Measurements from ENCODE around the gene C1QTNF5. TPM values are rescaled to one million over a fixed set of nuclear protein-coding genes. Genes with fewer than 3 reads are reported as not detected.

The C1QTNF5 gene
- total RNA-seq, 2 experiments from 2014 or later: not detected

GRCh38 chr11:119309411-119309810, 31.3 kb downstream of the C1QTNF5 start:
- no peaks in the 10 kb centered on the region for H3K27me3 Mint-ChIP-seq (ENCODE audit: low read depth)
- CTCF ChIA-PET: interaction anchor here (1.0 to 5.3 kb wide), 3 partner anchors 13 to 112 kb away, joined by 3 to 58 read pairs (median 5); no protein-coding TSS in a partner anchor
- no peak overlapping the region for H3K4me3 Mint-ChIP-seq
- DNase-seq (no peak), ATAC-seq (no peak)
- POLR2A ChIA-PET: interaction anchor here (0.9 to 1.3 kb wide), 2 partner anchors 12 to 18 kb away, joined by 3 to 7 read pairs; no protein-coding TSS in a partner anchor
- peaks cover 12% of the 10 kb centered on the region for H3K36me3 Mint-ChIP-seq (ENCODE audit: low read depth)
- H3K4me1 Mint-ChIP-seq (ENCODE audit: low read depth): peaks cover 25% of the 10 kb centered on the region
- no peaks in the 10 kb centered on the region for H3K9me3 Mint-ChIP-seq (ENCODE audit: insufficient read depth)
- peak overlapping the region; percentile 54 for H3K27ac Mint-ChIP-seq

DNA sequence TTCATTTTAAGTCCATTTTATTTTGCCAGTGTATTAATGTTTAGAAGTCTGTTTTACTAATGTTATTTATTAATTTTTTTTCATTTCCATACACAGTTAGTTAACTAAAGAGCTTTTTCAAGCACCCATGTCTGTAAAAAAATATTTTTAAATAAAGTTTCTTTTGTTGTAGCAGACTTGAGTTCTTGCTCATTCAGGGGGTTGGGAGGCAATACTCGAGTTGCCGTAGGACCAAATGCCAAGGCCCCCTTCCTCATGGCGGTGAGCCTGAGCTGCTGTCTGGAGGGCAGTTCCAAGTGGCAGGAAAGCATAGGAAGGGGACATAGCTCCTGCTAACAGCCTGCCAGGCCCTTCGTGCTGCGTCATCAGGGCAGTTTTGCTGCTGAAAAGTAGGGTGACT, 32.7 kb downstream of the C1QTNF5 start:
- Mint-ChIP-seq H3K36me3 (ENCODE audit: low read depth) (peaks cover 17% of the 10 kb centered on the region), H3K4me3 (no peak overlapping the region), H3K4me1 (ENCODE audit: low read depth) (peaks cover 25% of the 10 kb centered on the region), H3K27me3 (ENCODE audit: low read depth) (no peaks in the 10 kb centered on the region), H3K27ac (no peak overlapping the region), H3K9me3 (ENCODE audit: insufficient read depth) (no peaks in the 10 kb centered on the region)
- no peak for DNase-seq
- ChIA-PET CTCF (interaction anchor here (0.7 to 5.3 kb wide), 6 partner anchors 15 to 62 kb away, joined by 3 to 58 read pairs (median 3); no protein-coding TSS in a partner anchor), POLR2A (interaction anchor here (1.1 to 1.3 kb wide), 2 partner anchors 13 to 311 kb away, joined by 4 to 7 read pairs; no protein-coding TSS in a partner anchor)
- no peak for ATAC-seq

DNA sequence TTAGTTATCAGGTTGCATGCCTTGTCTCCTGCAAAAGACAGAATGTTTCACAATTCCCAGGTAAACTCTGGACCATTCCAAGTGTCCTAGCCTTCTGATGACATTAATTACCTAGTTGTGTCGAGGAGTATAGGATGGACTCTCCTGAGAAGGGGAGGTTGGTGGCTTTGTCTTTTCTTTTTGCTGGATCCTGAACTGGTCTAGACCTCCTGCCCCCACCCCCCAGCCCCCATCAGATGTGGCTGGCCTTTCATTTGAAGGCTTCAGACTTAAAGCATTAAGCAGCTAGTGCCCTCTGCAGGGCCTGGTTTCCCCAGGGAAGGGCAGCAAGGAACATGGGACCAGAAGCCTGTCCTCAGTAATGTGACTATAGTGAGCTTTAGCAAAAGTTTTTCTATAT, 33.5 kb downstream of the C1QTNF5 start:
- ChIA-PET CTCF (interaction anchor here (0.6 to 5.3 kb wide), 9 partner anchors 9 to 138 kb away, joined by 3 to 58 read pairs (median 4); partner anchors contain the start of genes CBL and MCAM), POLR2A (interaction anchor here (1.1 to 1.3 kb wide), 2 partner anchors 41 to 310 kb away, joined by 3 to 4 read pairs; no protein-coding TSS in a partner anchor)
- Mint-ChIP-seq H3K27me3 (ENCODE audit: low read depth) (no peaks in the 10 kb centered on the region), H3K4me1 (ENCODE audit: low read depth) (peaks cover 25% of the 10 kb centered on the region), H3K36me3 (ENCODE audit: low read depth) (peaks cover 22% of the 10 kb centered on the region), H3K4me3 (no peak overlapping the region), H3K9me3 (ENCODE audit: insufficient read depth) (no peaks in the 10 kb centered on the region), H3K27ac (peak overlapping the region; percentile 34)
- ATAC-seq (no peak), DNase-seq (no peak)

DNA sequence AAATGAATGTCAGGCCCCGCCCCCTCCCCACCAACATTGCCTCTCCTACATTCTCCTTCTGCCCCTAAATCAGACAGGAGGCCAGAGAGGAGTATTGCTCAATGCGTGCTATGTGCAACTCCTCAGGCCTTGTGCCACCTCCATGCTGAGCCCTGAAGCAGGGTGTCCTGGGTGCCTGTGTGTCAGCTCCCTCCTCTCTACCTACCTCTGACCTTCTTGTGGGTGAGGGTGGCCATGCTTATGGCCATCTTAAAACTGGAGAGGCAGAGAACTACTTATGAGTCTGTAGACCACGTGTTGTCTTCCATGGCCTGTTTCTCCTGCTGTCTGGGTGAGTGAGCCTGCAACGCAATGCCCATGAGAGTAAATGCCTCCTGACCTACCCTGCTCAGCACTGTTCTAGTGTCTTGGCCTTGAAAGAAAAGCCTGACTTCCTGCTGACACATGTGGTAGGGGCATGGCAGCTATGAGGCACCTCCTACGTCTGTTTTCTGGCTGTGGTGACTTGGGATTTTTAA, 34.3 kb downstream of the C1QTNF5 start:
- CTCF ChIA-PET: interaction anchor here (1.0 to 5.3 kb wide), 8 partner anchors 9 to 137 kb away, joined by 3 to 58 read pairs (median 4); partner anchors contain the start of genes CBL and MCAM

GRCh38 chr11:119305556-119306372, 34.9 kb downstream of the C1QTNF5 start:
- peaks cover 25% of the 10 kb centered on the region for H3K4me1 Mint-ChIP-seq (ENCODE audit: low read depth)
- no peak overlapping the region for H3K4me3 Mint-ChIP-seq
- ATAC-seq (peak; percentile 10), DNase-seq (no peak)
- no peaks in the 10 kb centered on the region for H3K27me3 Mint-ChIP-seq (ENCODE audit: low read depth)
- ChIA-PET POLR2A (interaction anchor here (1.0 to 1.3 kb wide), 4 partner anchors 14 to 39 kb away, joined by 3 to 4 read pairs (median 3); no protein-coding TSS in a partner anchor), CTCF (interaction anchor here (0.9 to 5.3 kb wide), 10 partner anchors 9 to 137 kb away, joined by 3 to 58 read pairs (median 4); partner anchors contain the start of gene CBL)
- H3K27ac Mint-ChIP-seq: peak overlapping the region; percentile 83
- H3K36me3 Mint-ChIP-seq (ENCODE audit: low read depth): peaks cover 36% of the 10 kb centered on the region
- H3K9me3 Mint-ChIP-seq (ENCODE audit: insufficient read depth): no peaks in the 10 kb centered on the region

More for the DNA sequence above, 34.3 kb downstream of the C1QTNF5 start:
- Mint-ChIP-seq H3K9me3 (ENCODE audit: insufficient read depth) (no peaks in the 10 kb centered on the region), H3K4me3 (no peak overlapping the region), H3K4me1 (ENCODE audit: low read depth) (peaks cover 25% of the 10 kb centered on the region), H3K27me3 (ENCODE audit: low read depth) (no peaks in the 10 kb centered on the region), H3K27ac (peak overlapping the region; percentile 83), H3K36me3 (ENCODE audit: low read depth) (peaks cover 29% of the 10 kb centered on the region)
- DNase-seq (no peak), ATAC-seq (peak; percentile 70)
- POLR2A ChIA-PET: interaction anchor here (1.0 to 1.3 kb wide), 4 partner anchors 13 to 40 kb away, joined by 3 to 4 read pairs (median 3); no protein-coding TSS in a partner anchor

- H3K4me1 Mint-ChIP-seq (ENCODE audit: low read depth): peaks cover 25% of the 10 kb centered on the region
- peaks cover 57% of the 10 kb centered on the region for H3K36me3 Mint-ChIP-seq (ENCODE audit: low read depth)
Measured at GRCh38 chr11:119303227-119303718, 37.4 kb downstream of the C1QTNF5 start.

GRCh38 chr11:119300198-119300964, 40.3 kb downstream of the C1QTNF5 start:
- POLR2A ChIA-PET: interaction anchor here (1.6 kb wide), 1 partner anchor 21 kb away, joined by 7 read pairs; no protein-coding TSS in a partner anchor
- H3K36me3 Mint-ChIP-seq (ENCODE audit: low read depth): peaks cover 66% of the 10 kb centered on the region
- no peak overlapping the region for H3K4me3 Mint-ChIP-seq
- no peak for ATAC-seq
- H3K9me3 Mint-ChIP-seq (ENCODE audit: insufficient read depth): no peaks in the 10 kb centered on the region
- H3K27ac Mint-ChIP-seq: no peak overlapping the region
- no peaks in the 10 kb centered on the region for H3K27me3 Mint-ChIP-seq (ENCODE audit: low read depth)
- peaks cover 7% of the 10 kb centered on the region for H3K4me1 Mint-ChIP-seq (ENCODE audit: low read depth)
- CTCF ChIA-PET: interaction anchor here (0.8 to 4.2 kb wide), 7 partner anchors 16 to 38 kb away, joined by 3 to 25 read pairs (median 5); no protein-coding TSS in a partner anchor
- no peak for DNase-seq

More at GRCh38 chr11:119303227-119303718, 37.4 kb downstream of the C1QTNF5 start:
- Mint-ChIP-seq H3K4me3 (no peak overlapping the region), H3K27me3 (ENCODE audit: low read depth) (no peaks in the 10 kb centered on the region), H3K9me3 (ENCODE audit: insufficient read depth) (no peaks in the 10 kb centered on the region), H3K27ac (no peak overlapping the region)
- ChIA-PET CTCF (interaction anchor here (1.1 to 4.2 kb wide), 3 partner anchors 18 to 20 kb away, joined by 4 to 25 read pairs (median 5); no protein-coding TSS in a partner anchor), POLR2A (no interaction called here)
- ATAC-seq: no peak
- DNase-seq: no peak

DNA sequence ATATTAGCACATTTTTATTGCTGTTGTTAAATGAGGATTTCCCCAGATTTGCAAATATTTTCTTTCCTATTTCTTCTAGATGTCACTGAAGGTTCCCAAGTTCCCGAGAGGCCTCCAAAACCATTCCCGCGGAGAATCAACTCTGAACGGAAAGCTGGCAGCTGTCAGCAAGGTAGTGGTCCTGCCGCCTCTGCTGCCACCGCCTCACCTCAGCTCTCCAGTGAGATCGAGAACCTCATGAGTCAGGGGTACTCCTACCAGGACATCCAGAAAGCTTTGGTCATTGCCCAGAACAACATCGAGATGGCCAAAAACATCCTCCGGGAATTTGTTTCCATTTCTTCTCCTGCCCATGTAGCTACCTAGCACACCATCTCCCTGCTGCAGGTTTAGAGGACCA, 41.3 kb downstream of the C1QTNF5 start:
- H3K36me3 Mint-ChIP-seq (ENCODE audit: low read depth): peaks cover 62% of the 10 kb centered on the region
- CTCF ChIA-PET: interaction anchor here (0.7 to 4.2 kb wide), 5 partner anchors 16 to 39 kb away, joined by 3 to 25 read pairs (median 4); no protein-coding TSS in a partner anchor
- H3K4me3 Mint-ChIP-seq: no peak overlapping the region

GRCh38 chr11:119298726-119299125, 42.0 kb downstream of the C1QTNF5 start:
- H3K27ac Mint-ChIP-seq: no peak overlapping the region
- ATAC-seq (no peak), DNase-seq (no peak)
- ChIA-PET CTCF (interaction anchor here (1.3 kb wide), 1 partner anchor 16 kb away, joined by 3 read pairs; no protein-coding TSS in a partner anchor), POLR2A (no interaction called here)
- H3K4me3 Mint-ChIP-seq: no peak overlapping the region
- no peaks in the 10 kb centered on the region for H3K9me3 Mint-ChIP-seq (ENCODE audit: insufficient read depth)
- H3K27me3 Mint-ChIP-seq (ENCODE audit: low read depth): no peaks in the 10 kb centered on the region
- no peaks in the 10 kb centered on the region for H3K4me1 Mint-ChIP-seq (ENCODE audit: low read depth)
- H3K36me3 Mint-ChIP-seq (ENCODE audit: low read depth): peaks cover 62% of the 10 kb centered on the region

More for the DNA sequence above, 41.3 kb downstream of the C1QTNF5 start:
- H3K27me3 Mint-ChIP-seq (ENCODE audit: low read depth): no peaks in the 10 kb centered on the region
- H3K27ac Mint-ChIP-seq: no peak overlapping the region
- POLR2A ChIA-PET: interaction anchor here (1.6 kb wide), 1 partner anchor 22 kb away, joined by 7 read pairs; no protein-coding TSS in a partner anchor
- H3K9me3 Mint-ChIP-seq (ENCODE audit: insufficient read depth): no peaks in the 10 kb centered on the region
- ATAC-seq (no peak), DNase-seq (no peak)
- H3K4me1 Mint-ChIP-seq (ENCODE audit: low read depth): no peaks in the 10 kb centered on the region

- Mint-ChIP-seq H3K27me3 (ENCODE audit: low read depth) (no peaks in the 10 kb centered on the region), H3K36me3 (ENCODE audit: low read depth) (peaks cover 57% of the 10 kb centered on the region), H3K4me1 (ENCODE audit: low read depth) (no peaks in the 10 kb centered on the region), H3K4me3 (no peak overlapping the region), H3K27ac (no peak overlapping the region), H3K9me3 (ENCODE audit: insufficient read depth) (no peaks in the 10 kb centered on the region)
- ChIA-PET CTCF (interaction anchor here (0.7 to 1.4 kb wide), 6 partner anchors 10 to 102 kb away, joined by 3 to 5 read pairs (median 3); no protein-coding TSS in a partner anchor), POLR2A (no interaction called here)
- ATAC-seq (no peak), DNase-seq (no peak)
Measured at GRCh38 chr11:119297938-119298337, 42.7 kb downstream of the C1QTNF5 start.
